ENCODE measurements around the gene DGKH. TPM values are rescaled to one million over a fixed set of nuclear protein-coding genes. Genes with fewer than 3 reads are reported as not detected.

DGKH gene
- total and polyA plus RNA-seq, 2 donors from 2014 or later: 1.7 to 28.8 TPM

GRCh38 chr13:42076309-42076713 is 27.9 kb downstream of the DGKH start:
- Histone ChIP-seq H3K4me3 (ENCODE audit: low read length in 3 of 3) (no peak overlapping the region), H3K36me3 (ENCODE audit: control insufficient read depth in 2 of 3, insufficient read depth in 3 of 3, low read length in 3 of 3) (no peaks in the 10 kb centered on the region), H3K9me3 (ENCODE audit: control insufficient read depth in 2 of 3, insufficient read depth in 1 of 3, low read length in 3 of 3) (no peaks in the 10 kb centered on the region), H3K27ac (ENCODE audit: low read depth in 2 of 2, low read length in 2 of 2) (no peak overlapping the region), H3K27me3 (ENCODE audit: control insufficient read depth, insufficient read depth, low read length) (no peaks in the 10 kb centered on the region), H3K4me1 (ENCODE audit: control insufficient read depth in 2 of 3, insufficient read depth in 2 of 3, low read depth in 1 of 3, low read length in 3 of 3) (peaks cover 0 to 3% (median 0%) of the 10 kb centered on the region in 3 donors), H3K9ac (ENCODE audit: low read length in 3 of 3) (no peak overlapping the region)
- FAIRE-seq: no peak
- no peak for DNase-seq
- intact Hi-C loops (cut with DNase I): no loop called here
- no peak for TF ChIP-seq CTCF (IDR thresholded peaks at IDR 0.05; ENCODE audit: borderline replicate concordance, extremely low read depth, insufficient read depth)

- H3K27me3 ChIP-seq (ENCODE audit: control insufficient read depth, insufficient read depth, low read length): no peaks in the 10 kb centered on the region
- peaks cover 0 to 3% (median 0%) of the 10 kb centered on the region in 3 donors for H3K4me1 ChIP-seq (ENCODE audit: control insufficient read depth in 2 of 3, insufficient read depth in 2 of 3, low read depth in 1 of 3, low read length in 3 of 3)
- intact Hi-C loops (cut with DNase I): no loop called here
- no peaks in the 10 kb centered on the region for H3K9me3 ChIP-seq (ENCODE audit: control insufficient read depth in 2 of 3, insufficient read depth in 1 of 3, low read length in 3 of 3)
- no peak for TF ChIP-seq CTCF (IDR thresholded peaks at IDR 0.05; ENCODE audit: borderline replicate concordance, extremely low read depth, insufficient read depth)
- no peak overlapping the region for H3K4me3 ChIP-seq (ENCODE audit: low read length in 3 of 3)
- DNase-seq (no peak), FAIRE-seq (no peak)
- no peak overlapping the region for H3K9ac ChIP-seq (ENCODE audit: low read length in 3 of 3)
- no peak overlapping the region for H3K27ac ChIP-seq (ENCODE audit: low read depth in 2 of 2, low read length in 2 of 2)
- H3K36me3 ChIP-seq (ENCODE audit: control insufficient read depth in 2 of 3, insufficient read depth in 3 of 3, low read length in 3 of 3): no peaks in the 10 kb centered on the region
These were observed 29.8 kb downstream of the DGKH start for GRCh38 chr13:42078128-42078808.

GRCh38 chr13:42083138-42083770 is 34.8 kb downstream of the DGKH start:
- DNase-seq (no peak), FAIRE-seq (no peak)
- H3K4me3 ChIP-seq (ENCODE audit: low read length in 3 of 3): no peak overlapping the region
- H3K4me1 ChIP-seq (ENCODE audit: control insufficient read depth in 2 of 3, insufficient read depth in 2 of 3, low read depth in 1 of 3, low read length in 3 of 3): no peaks in the 10 kb centered on the region
- H3K9ac ChIP-seq (ENCODE audit: low read length in 3 of 3): no peak overlapping the region
- no peaks in the 10 kb centered on the region for H3K27me3 ChIP-seq (ENCODE audit: control insufficient read depth, insufficient read depth, low read length)
- H3K27ac ChIP-seq (ENCODE audit: low read depth in 2 of 2, low read length in 2 of 2): no peak overlapping the region
- intact Hi-C loops (cut with DNase I): no loop called here
- H3K9me3 ChIP-seq (ENCODE audit: control insufficient read depth in 2 of 3, insufficient read depth in 1 of 3, low read length in 3 of 3): no peaks in the 10 kb centered on the region
- TF ChIP-seq CTCF (IDR thresholded peaks at IDR 0.05; ENCODE audit: borderline replicate concordance, extremely low read depth, insufficient read depth): no peak
- no peaks in the 10 kb centered on the region for H3K36me3 ChIP-seq (ENCODE audit: control insufficient read depth in 2 of 3, insufficient read depth in 3 of 3, low read length in 3 of 3)
